K562 (cell line): ENCODE measurements around the gene DPP3. TPM values are rescaled to one million over a fixed set of nuclear protein-coding genes. Genes with fewer than 3 reads are reported as not detected.

ENCODE experiments used
- MEF2D ChIP-seq: conservative IDR thresholded peaks from 2 replicates; pipeline ENCODE4 v1.6.1; 2016; ENCODE audit warnings: low read depth, missing genetic modification characterization, missing compliant biosample characterization
- ZNF140 ChIP-seq: fragments of 250-450 bp; sonication (Bioruptor Pico); IDR thresholded peaks from 2 replicates; pipeline ENCODE4 v1.8.0; 2021; ENCODE audit warnings: moderate library complexity, mild to moderate bottlenecking, inconsistent platforms
- ZNF586 ChIP-seq: fragments of 450-650 bp; formaldehyde crosslinking; conservative IDR thresholded peaks from 2 replicates; pipeline ENCODE4 v1.4.0; 2020; ENCODE audit warnings: mild to moderate bottlenecking, moderate library complexity
- polyA plus RNA-seq, 8 experiments: library from polyadenylated mRNA; depleted of rRNA in 4 of 8; stranded (reverse) in 5 of 8; unstranded in 3 of 8; fragments of >200 nt; fragmentation: Nextera tagmentation in 2 of 8; fragmentation: Illumina TruSeq in 1 of 8; extraction: Ambion mirVana in 2 of 8; extraction: Trizol in 1 of 8; gene quantifications; 2 replicates each; pipeline versions ENCODE4 v1.2.1 to v1.2.3, GENCODE V29; 2011 to 2014; ENCODE audit warnings: inconsistent platforms in 1 of 8, missing spikeins in 1 of 8
- total RNA-seq, 7 experiments: library from RNA; depleted of rRNA in 6 of 7; stranded (reverse); fragments of >200 nt in 6 of 7; fragmentation: Illumina TruSeq in 2 of 7; extraction: Trizol in 2 of 7; gene quantifications; 2 replicates each; pipeline versions ENCODE4 v1.2.1 to v1.2.3, GENCODE V29; 2011 to 2021; ENCODE audit warnings: low replicate concordance in 1 of 7
- TF ChIP-seq, protein P1 (sequence below): fragments of 450-650 bp; IDR thresholded peaks from 2 replicates; pipeline ENCODE4 v1.6.1; 2017; ENCODE audit warnings: antibody characterized with exemption, mild to moderate bottlenecking
- TF ChIP-seq, protein P2 (sequence below): fragments of 450-650 bp; IDR thresholded peaks from 2 replicates; pipeline ENCODE4 v1.6.1; 2016; ENCODE audit warnings: mild to moderate bottlenecking, moderate library complexity
- TF ChIP-seq, protein P3 (sequence below): IDR thresholded peaks from 2 replicates; pipeline ENCODE4 v1.6.1; 2011; ENCODE audit not compliant: insufficient read length; ENCODE audit errors: extremely low read depth
- TF ChIP-seq, protein P4 (sequence below): fragments of 450-650 bp; IDR thresholded peaks from 2 replicates; pipeline ENCODE4 v1.6.1; 2018; ENCODE audit warnings: mild to moderate bottlenecking, low read depth; ENCODE audit not compliant: partially characterized antibody

Gene DPP3
- total and polyA plus RNA-seq, 9 of the 15 experiments (the other 6 are each of a cell fraction or from before 2014, with no cell fraction given) = 3.7 to 69.2 (median 43.3) TPM

DNA sequence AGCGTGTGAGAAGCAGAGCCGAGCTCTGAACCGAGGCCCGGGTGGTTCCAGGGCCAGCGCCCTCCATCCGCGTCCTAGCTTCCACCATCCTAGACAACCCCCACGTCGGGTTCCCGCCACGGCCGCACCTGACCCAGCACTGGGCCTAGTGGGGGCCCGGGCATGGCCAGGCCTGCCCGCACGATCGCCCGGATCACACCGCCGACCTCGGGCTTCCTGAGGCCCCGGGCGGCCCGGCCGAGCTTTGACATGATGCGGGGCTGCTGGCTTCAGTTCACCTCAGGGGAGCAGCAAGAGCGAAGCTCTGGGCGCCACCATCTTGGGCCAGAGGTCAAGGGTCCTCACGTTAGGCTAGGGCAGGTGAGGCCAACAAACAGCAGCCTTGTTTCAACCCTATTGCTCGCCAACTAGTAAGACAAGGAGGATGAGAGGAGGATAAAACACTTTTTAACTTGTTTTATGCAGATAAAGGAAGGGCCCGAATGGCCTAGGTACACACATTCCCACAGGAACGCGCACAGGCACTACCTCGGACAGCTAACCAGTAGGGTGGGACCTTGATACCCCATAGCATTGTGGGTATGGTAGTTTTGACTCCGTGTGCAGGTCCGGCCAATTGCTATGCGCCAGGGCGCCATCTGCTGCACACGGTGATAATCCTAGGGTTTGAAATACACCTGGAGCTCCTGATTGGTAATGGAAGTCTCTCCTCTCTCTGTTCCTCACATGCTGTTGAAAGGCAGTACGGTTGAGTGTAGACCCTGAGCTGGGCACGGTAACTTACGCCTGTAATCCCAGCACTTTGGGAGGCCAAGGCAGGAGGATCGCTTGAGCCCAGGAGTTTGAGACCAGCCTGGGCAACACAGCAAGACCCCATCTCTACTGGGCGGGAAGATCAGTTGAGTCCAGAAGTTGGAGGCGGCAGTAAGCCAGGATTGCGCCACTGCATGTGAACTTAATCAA is 41.4 kb upstream of the DPP3 start, which contains the start of gene MRPL11 (continued):
- TF ChIP-seq, protein P1, sequence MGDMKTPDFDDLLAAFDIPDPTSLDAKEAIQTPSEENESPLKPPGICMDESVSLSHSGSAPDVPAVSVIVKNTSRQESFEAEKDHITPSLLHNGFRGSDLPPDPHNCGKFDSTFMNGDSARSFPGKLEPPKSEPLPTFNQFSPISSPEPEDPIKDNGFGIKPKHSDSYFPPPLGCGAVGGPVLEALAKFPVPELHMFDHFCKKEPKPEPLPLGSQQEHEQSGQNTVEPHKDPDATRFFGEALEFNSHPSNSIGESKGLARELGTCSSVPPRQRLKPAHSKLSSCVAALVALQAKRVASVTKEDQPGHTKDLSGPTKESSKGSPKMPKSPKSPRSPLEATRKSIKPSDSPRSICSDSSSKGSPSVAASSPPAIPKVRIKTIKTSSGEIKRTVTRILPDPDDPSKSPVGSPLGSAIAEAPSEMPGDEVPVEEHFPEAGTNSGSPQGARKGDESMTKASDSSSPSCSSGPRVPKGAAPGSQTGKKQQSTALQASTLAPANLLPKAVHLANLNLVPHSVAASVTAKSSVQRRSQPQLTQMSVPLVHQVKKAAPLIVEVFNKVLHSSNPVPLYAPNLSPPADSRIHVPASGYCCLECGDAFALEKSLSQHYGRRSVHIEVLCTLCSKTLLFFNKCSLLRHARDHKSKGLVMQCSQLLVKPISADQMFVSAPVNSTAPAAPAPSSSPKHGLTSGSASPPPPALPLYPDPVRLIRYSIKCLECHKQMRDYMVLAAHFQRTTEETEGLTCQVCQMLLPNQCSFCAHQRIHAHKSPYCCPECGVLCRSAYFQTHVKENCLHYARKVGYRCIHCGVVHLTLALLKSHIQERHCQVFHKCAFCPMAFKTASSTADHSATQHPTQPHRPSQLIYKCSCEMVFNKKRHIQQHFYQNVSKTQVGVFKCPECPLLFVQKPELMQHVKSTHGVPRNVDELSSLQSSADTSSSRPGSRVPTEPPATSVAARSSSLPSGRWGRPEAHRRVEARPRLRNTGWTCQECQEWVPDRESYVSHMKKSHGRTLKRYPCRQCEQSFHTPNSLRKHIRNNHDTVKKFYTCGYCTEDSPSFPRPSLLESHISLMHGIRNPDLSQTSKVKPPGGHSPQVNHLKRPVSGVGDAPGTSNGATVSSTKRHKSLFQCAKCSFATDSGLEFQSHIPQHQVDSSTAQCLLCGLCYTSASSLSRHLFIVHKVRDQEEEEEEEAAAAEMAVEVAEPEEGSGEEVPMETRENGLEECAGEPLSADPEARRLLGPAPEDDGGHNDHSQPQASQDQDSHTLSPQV = peak; percentile 23; the same call in 1 of the 2 replicates
- no peak for TF ChIP-seq ZNF586 (CRISPR knock-in tag)
- peak; percentile 57; the same call in 1 of the 2 replicates for TF ChIP-seq MEF2D (tag)
- TF ChIP-seq, protein P2, sequence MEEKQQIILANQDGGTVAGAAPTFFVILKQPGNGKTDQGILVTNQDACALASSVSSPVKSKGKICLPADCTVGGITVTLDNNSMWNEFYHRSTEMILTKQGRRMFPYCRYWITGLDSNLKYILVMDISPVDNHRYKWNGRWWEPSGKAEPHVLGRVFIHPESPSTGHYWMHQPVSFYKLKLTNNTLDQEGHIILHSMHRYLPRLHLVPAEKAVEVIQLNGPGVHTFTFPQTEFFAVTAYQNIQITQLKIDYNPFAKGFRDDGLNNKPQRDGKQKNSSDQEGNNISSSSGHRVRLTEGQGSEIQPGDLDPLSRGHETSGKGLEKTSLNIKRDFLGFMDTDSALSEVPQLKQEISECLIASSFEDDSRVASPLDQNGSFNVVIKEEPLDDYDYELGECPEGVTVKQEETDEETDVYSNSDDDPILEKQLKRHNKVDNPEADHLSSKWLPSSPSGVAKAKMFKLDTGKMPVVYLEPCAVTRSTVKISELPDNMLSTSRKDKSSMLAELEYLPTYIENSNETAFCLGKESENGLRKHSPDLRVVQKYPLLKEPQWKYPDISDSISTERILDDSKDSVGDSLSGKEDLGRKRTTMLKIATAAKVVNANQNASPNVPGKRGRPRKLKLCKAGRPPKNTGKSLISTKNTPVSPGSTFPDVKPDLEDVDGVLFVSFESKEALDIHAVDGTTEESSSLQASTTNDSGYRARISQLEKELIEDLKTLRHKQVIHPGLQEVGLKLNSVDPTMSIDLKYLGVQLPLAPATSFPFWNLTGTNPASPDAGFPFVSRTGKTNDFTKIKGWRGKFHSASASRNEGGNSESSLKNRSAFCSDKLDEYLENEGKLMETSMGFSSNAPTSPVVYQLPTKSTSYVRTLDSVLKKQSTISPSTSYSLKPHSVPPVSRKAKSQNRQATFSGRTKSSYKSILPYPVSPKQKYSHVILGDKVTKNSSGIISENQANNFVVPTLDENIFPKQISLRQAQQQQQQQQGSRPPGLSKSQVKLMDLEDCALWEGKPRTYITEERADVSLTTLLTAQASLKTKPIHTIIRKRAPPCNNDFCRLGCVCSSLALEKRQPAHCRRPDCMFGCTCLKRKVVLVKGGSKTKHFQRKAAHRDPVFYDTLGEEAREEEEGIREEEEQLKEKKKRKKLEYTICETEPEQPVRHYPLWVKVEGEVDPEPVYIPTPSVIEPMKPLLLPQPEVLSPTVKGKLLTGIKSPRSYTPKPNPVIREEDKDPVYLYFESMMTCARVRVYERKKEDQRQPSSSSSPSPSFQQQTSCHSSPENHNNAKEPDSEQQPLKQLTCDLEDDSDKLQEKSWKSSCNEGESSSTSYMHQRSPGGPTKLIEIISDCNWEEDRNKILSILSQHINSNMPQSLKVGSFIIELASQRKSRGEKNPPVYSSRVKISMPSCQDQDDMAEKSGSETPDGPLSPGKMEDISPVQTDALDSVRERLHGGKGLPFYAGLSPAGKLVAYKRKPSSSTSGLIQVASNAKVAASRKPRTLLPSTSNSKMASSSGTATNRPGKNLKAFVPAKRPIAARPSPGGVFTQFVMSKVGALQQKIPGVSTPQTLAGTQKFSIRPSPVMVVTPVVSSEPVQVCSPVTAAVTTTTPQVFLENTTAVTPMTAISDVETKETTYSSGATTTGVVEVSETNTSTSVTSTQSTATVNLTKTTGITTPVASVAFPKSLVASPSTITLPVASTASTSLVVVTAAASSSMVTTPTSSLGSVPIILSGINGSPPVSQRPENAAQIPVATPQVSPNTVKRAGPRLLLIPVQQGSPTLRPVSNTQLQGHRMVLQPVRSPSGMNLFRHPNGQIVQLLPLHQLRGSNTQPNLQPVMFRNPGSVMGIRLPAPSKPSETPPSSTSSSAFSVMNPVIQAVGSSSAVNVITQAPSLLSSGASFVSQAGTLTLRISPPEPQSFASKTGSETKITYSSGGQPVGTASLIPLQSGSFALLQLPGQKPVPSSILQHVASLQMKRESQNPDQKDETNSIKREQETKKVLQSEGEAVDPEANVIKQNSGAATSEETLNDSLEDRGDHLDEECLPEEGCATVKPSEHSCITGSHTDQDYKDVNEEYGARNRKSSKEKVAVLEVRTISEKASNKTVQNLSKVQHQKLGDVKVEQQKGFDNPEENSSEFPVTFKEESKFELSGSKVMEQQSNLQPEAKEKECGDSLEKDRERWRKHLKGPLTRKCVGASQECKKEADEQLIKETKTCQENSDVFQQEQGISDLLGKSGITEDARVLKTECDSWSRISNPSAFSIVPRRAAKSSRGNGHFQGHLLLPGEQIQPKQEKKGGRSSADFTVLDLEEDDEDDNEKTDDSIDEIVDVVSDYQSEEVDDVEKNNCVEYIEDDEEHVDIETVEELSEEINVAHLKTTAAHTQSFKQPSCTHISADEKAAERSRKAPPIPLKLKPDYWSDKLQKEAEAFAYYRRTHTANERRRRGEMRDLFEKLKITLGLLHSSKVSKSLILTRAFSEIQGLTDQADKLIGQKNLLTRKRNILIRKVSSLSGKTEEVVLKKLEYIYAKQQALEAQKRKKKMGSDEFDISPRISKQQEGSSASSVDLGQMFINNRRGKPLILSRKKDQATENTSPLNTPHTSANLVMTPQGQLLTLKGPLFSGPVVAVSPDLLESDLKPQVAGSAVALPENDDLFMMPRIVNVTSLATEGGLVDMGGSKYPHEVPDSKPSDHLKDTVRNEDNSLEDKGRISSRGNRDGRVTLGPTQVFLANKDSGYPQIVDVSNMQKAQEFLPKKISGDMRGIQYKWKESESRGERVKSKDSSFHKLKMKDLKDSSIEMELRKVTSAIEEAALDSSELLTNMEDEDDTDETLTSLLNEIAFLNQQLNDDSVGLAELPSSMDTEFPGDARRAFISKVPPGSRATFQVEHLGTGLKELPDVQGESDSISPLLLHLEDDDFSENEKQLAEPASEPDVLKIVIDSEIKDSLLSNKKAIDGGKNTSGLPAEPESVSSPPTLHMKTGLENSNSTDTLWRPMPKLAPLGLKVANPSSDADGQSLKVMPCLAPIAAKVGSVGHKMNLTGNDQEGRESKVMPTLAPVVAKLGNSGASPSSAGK = no peak
- TF ChIP-seq, protein P3, sequence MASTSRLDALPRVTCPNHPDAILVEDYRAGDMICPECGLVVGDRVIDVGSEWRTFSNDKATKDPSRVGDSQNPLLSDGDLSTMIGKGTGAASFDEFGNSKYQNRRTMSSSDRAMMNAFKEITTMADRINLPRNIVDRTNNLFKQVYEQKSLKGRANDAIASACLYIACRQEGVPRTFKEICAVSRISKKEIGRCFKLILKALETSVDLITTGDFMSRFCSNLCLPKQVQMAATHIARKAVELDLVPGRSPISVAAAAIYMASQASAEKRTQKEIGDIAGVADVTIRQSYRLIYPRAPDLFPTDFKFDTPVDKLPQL = no peak
- TF ChIP-seq, protein P4, sequence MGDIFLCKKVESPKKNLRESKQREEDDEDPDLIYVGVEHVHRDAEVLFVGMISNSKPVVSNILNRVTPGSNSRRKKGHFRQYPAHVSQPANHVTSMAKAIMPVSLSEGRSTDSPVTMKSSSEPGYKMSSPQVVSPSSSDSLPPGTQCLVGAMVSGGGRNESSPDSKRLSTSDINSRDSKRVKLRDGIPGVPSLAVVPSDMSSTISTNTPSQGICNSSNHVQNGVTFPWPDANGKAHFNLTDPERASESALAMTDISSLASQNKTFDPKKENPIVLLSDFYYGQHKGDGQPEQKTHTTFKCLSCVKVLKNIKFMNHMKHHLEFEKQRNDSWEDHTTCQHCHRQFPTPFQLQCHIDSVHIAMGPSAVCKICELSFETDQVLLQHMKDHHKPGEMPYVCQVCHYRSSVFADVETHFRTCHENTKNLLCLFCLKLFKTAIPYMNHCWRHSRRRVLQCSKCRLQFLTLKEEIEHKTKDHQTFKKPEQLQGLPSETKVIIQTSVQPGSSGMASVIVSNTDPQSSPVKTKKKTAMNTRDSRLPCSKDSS = no peak
- no peak for TF ChIP-seq ZNF140 (CRISPR knock-in tag)
